Measurements from ENCODE around the gene RCSD1. TPM values are rescaled to one million over a fixed set of nuclear protein-coding genes. Genes with fewer than 3 reads are reported as not detected.

RCSD1 gene
- total RNA-seq, 1 experiment from 2014 or later = 0.50 TPM

DNA sequence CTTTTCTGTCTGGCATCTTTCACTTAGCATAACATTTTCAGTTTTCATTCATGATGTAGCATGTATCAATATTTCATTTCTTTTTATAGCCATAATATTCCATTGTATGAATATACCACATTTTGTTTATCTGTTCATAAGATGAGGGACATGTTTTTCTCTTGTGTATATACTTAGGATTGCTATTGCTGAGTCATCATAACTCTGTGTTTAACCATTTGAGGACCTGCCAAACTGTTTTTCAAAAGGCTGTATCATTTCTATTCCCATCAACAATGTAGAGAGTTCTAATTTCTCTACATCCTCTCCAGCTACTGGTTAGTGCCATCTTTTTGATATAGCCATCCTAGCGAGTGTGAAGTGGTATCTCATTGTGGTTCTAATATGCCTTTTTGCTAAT, 118.0 kb downstream of the RCSD1 start:
- TF ChIP-seq RORB (CRISPR knock-in tag; IDR thresholded peaks at IDR 0.05) (no peak), JUN (CRISPR knock-in tag; IDR thresholded peaks at IDR 0.05) (no peak), GTF2I (CRISPR knock-in tag; conservative IDR thresholded peaks at IDR 0.05) (no peak), EMX1 (CRISPR knock-in tag; IDR thresholded peaks at IDR 0.05) (no peak), SMAD4 (CRISPR knock-in tag; IDR thresholded peaks at IDR 0.05) (no peak), ATF3 (CRISPR knock-in tag; conservative IDR thresholded peaks at IDR 0.05) (no peak), ESRRA (CRISPR knock-in tag; IDR thresholded peaks at IDR 0.05; ENCODE audit: borderline replicate concordance) (no peak), ZSCAN18 (CRISPR knock-in tag; IDR thresholded peaks at IDR 0.05) (no peak), ZNF121 (CRISPR knock-in tag; IDR thresholded peaks at IDR 0.05) (no peak), OVOL2 (CRISPR knock-in tag; IDR thresholded peaks at IDR 0.05; ENCODE audit: borderline replicate concordance) (no peak), SMAD3 (CRISPR knock-in tag; IDR thresholded peaks at IDR 0.05; ENCODE audit: borderline replicate concordance) (no peak), CREM (CRISPR knock-in tag; IDR thresholded peaks at IDR 0.05) (no peak)
- TF ChIP-seq, protein P1, sequence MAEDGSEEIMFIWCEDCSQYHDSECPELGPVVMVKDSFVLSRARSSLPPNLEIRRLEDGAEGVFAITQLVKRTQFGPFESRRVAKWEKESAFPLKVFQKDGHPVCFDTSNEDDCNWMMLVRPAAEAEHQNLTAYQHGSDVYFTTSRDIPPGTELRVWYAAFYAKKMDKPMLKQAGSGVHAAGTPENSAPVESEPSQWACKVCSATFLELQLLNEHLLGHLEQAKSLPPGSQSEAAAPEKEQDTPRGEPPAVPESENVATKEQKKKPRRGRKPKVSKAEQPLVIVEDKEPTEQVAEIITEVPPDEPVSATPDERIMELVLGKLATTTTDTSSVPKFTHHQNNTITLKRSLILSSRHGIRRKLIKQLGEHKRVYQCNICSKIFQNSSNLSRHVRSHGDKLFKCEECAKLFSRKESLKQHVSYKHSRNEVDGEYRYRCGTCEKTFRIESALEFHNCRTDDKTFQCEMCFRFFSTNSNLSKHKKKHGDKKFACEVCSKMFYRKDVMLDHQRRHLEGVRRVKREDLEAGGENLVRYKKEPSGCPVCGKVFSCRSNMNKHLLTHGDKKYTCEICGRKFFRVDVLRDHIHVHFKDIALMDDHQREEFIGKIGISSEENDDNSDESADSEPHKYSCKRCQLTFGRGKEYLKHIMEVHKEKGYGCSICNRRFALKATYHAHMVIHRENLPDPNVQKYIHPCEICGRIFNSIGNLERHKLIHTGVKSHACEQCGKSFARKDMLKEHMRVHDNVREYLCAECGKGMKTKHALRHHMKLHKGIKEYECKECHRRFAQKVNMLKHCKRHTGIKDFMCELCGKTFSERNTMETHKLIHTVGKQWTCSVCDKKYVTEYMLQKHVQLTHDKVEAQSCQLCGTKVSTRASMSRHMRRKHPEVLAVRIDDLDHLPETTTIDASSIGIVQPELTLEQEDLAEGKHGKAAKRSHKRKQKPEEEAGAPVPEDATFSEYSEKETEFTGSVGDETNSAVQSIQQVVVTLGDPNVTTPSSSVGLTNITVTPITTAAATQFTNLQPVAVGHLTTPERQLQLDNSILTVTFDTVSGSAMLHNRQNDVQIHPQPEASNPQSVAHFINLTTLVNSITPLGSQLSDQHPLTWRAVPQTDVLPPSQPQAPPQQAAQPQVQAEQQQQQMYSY (CRISPR knock-in tag; IDR thresholded peaks at IDR 0.05) = no peak
- Mint-ChIP-seq H3K4me1 (peaks cover 27% of the 10 kb centered on the region), H3K4me3 (no peak overlapping the region), H3K36me3 (no peaks in the 10 kb centered on the region), H3K27me3 (ENCODE audit: low read depth) (no peaks in the 10 kb centered on the region), H3K27ac (no peak overlapping the region), H3K9me3 (no peaks in the 10 kb centered on the region)
- CTCF ChIA-PET = interaction anchor here (1.4 kb wide), 1 partner anchor 335 kb away, joined by 4 read pairs; no protein-coding TSS in a partner anchor
- POLR2A ChIA-PET = no interaction called here
- DNase-seq (ENCODE audit: low spot score) (no peak), ATAC-seq (no peak)

- no peaks in the 10 kb centered on the region for H3K36me3 Mint-ChIP-seq
- DNase-seq (ENCODE audit: low spot score) (no peak), ATAC-seq (no peak)
- H3K27ac Mint-ChIP-seq = no peak overlapping the region
- H3K27me3 Mint-ChIP-seq (ENCODE audit: low read depth) = no peaks in the 10 kb centered on the region
- ChIA-PET POLR2A (no interaction called here), CTCF (interaction anchor here (1.4 kb wide), 1 partner anchor 334 kb away, joined by 4 read pairs; no protein-coding TSS in a partner anchor)
- H3K9me3 Mint-ChIP-seq = no peaks in the 10 kb centered on the region
- peaks cover 22% of the 10 kb centered on the region for H3K4me1 Mint-ChIP-seq
- no peak overlapping the region for H3K4me3 Mint-ChIP-seq
- TF ChIP-seq ZNF317 (CRISPR knock-in tag; IDR thresholded peaks at IDR 0.05; ENCODE audit: borderline replicate concordance, low read depth) (no peak), NR1H2 (CRISPR knock-in tag; IDR thresholded peaks at IDR 0.05) (no peak), HMGA2 (CRISPR knock-in tag; IDR thresholded peaks at IDR 0.05) (no peak), ZNF263 (CRISPR knock-in tag; IDR thresholded peaks at IDR 0.05; ENCODE audit: low read depth) (no peak), ZNF671 (CRISPR knock-in tag; IDR thresholded peaks at IDR 0.05) (no peak), SMAD3 (CRISPR knock-in tag; IDR thresholded peaks at IDR 0.05; ENCODE audit: borderline replicate concordance) (no peak), FOXK1 (CRISPR knock-in tag; IDR thresholded peaks at IDR 0.05) (no peak), MYBL2 (CRISPR knock-in tag; IDR thresholded peaks at IDR 0.05) (no peak), IRF2 (CRISPR knock-in tag; IDR thresholded peaks at IDR 0.05; ENCODE audit: borderline replicate concordance, low read depth) (no peak), AR (CRISPR knock-in tag; IDR thresholded peaks at IDR 0.05) (no peak), TEAD4 (CRISPR knock-in tag; IDR thresholded peaks at IDR 0.05) (no peak), ZNF423 (CRISPR knock-in tag; IDR thresholded peaks at IDR 0.05) (no peak)
- TF ChIP-seq, protein P2, sequence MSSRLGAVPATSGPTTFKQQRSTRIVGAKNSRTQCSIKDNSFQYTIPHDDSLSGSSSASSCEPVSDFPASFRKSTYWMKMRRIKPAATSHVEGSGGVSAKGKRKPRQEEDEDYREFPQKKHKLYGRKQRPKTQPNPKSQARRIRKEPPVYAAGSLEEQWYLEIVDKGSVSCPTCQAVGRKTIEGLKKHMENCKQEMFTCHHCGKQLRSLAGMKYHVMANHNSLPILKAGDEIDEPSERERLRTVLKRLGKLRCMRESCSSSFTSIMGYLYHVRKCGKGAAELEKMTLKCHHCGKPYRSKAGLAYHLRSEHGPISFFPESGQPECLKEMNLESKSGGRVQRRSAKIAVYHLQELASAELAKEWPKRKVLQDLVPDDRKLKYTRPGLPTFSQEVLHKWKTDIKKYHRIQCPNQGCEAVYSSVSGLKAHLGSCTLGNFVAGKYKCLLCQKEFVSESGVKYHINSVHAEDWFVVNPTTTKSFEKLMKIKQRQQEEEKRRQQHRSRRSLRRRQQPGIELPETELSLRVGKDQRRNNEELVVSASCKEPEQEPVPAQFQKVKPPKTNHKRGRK (CRISPR knock-in tag; IDR thresholded peaks at IDR 0.05; ENCODE audit: borderline replicate concordance) = no peak
- TF ChIP-seq, protein P3, sequence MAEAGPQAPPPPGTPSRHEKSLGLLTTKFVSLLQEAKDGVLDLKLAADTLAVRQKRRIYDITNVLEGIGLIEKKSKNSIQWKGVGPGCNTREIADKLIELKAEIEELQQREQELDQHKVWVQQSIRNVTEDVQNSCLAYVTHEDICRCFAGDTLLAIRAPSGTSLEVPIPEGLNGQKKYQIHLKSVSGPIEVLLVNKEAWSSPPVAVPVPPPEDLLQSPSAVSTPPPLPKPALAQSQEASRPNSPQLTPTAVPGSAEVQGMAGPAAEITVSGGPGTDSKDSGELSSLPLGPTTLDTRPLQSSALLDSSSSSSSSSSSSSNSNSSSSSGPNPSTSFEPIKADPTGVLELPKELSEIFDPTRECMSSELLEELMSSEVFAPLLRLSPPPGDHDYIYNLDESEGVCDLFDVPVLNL (CRISPR knock-in tag; IDR thresholded peaks at IDR 0.05; ENCODE audit: borderline replicate concordance, low read depth) = no peak
Observed at GRCh38 chr1:167748906-167749305, 118.9 kb downstream of the RCSD1 start.

Measured in WTC11 (cell line).